H1 (cell line): ENCODE data around the gene SUGP2. TPM values are rescaled to one million over a fixed set of nuclear protein-coding genes. Genes with fewer than 3 reads are reported as not detected.

Experiments used
- BACH1 ChIP-seq: IDR thresholded peaks from 2 replicates; pipeline ENCODE4 v1.6.1; 2012; ENCODE audit warnings: low read length, improper control_type of control experiment
- CHD2 ChIP-seq: IDR thresholded peaks from 2 replicates; pipeline ENCODE4 v1.6.1; 2012; ENCODE audit warnings: low read length, improper control_type of control experiment
- MAFK ChIP-seq: IDR thresholded peaks from 2 replicates; pipeline ENCODE4 v1.6.1; 2012; ENCODE audit warnings: low read depth, mild to moderate bottlenecking, improper control_type of control experiment, low read length
- POLR2A ChIP-seq, 2 experiments: IDR thresholded peaks; 1 replicate in 1 of 2; 2 replicates in 1 of 2; pipeline ENCODE4 v1.6.1; 2011; ENCODE audit warnings: low read depth in 2 of 2, low read length in 2 of 2, mild to moderate bottlenecking in 2 of 2; ENCODE audit errors: control extremely low read depth in 1 of 2
- RAD21 ChIP-seq, 2 experiments: IDR thresholded peaks in 1 of 2; conservative IDR thresholded peaks in 1 of 2; 2 replicates each; pipeline ENCODE4 v1.6.1; 2011; ENCODE audit warnings: low read depth in 2 of 2, low read length in 2 of 2, improper control_type of control experiment in 1 of 2, inconsistent platforms in 1 of 2, mild to moderate bottlenecking in 1 of 2, moderate library complexity in 1 of 2
- RBBP5 ChIP-seq: IDR thresholded peaks from 2 replicates; pipeline ENCODE4 v1.7.1; 2012; ENCODE audit warnings: low read depth, mild to moderate bottlenecking, inconsistent platforms, low read length, moderate library complexity, borderline replicate concordance
- SAP30 ChIP-seq: fragments of 300-600 bp; sonication (generic); IDR thresholded peaks from 2 replicates; pipeline ENCODE4 v1.7.1; 2012; ENCODE audit warnings: low read length, moderate library complexity, mild to moderate bottlenecking, inconsistent platforms; ENCODE audit not compliant: insufficient read depth, insufficient replicate concordance
- TAF1 ChIP-seq: IDR thresholded peaks from 2 replicates; pipeline ENCODE4 v1.6.1; 2011; ENCODE audit warnings: mild to moderate bottlenecking, low read depth, low read length
- YY1 ChIP-seq: IDR thresholded peaks from 2 replicates; pipeline ENCODE4 v1.6.1; 2011; ENCODE audit warnings: low read depth, mild to moderate bottlenecking, low read length
- polyA plus RNA-seq, 7 experiments: library from polyadenylated mRNA; depleted of rRNA in 3 of 7; stranded (reverse) in 5 of 7; unstranded in 2 of 7; fragments of >200 nt in 5 of 7; fragments of 200-250 nt in 2 of 7; gene quantifications; 1 replicate in 5 of 7; 2 replicates in 1 of 7; 4 replicates in 1 of 7; pipeline versions ENCODE4 v1.2.1 to v1.2.3, GENCODE V29; 2011 to 2013; ENCODE audit warnings: missing spikeins in 2 of 7, mixed read lengths in 2 of 7
- total RNA-seq: library from RNA; stranded (reverse); fragmentation: NEBNext Ultra II Directional; extraction: Animal tissue kit (Norgen Biotek cat#: 25700); gene quantifications from 2 replicates; pipeline ENCODE4 v1.2.1, GENCODE V29; 2021

SUGP2 gene
- total and polyA plus RNA-seq, 2 of the 8 experiments (the other 6 are each of a cell fraction or from before 2014, with no cell fraction given) = 57.7 to 114 TPM

DNA sequence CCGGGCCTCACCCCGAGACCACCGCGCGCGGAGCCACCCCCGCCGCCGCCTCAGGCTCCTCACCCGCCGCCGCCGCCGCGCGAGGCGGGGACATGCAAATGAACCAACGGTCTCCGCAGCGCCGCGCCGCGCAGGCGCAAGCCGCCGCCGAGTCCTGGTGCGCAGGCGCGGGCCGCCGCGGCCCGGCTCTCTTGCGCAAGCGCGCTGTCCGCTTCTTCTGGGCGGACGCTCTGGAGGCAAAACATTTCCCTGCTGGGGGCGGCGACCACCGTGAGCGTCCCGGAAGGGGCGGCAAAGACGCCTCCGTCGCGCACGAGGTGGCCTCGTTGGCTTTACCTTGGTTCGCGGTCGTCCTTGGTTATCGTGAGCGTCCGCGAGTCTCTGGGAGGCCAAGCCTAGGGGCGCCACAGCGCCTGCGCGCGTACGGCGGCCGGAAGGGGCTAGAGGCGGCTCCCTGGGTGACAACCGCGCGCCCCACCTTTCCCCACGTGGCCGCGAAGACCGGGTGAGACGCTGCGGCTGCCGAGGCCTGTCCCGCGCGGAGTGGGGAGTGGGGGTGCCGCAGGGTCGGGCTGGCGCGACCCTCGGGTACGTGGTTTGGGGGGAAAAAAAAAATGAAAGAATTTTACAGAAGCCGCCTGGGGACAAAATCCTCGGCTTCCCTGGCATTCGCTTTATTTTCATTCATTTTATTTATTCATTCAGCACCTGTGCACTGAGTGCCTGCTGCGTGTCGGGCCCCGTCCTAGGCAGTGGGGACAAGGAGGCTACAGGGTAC, at the start of gene SUGP2, which contains the start of gene ARMC6 (continued):
- TF ChIP-seq CHD2 (no peak), YY1 (no peak), BACH1 (0 out of 2 replicates have a peak, but pooled peaks have one; percentile 26), POLR2A (IDR thresholded peaks at IDR 0.05; ENCODE audit: control extremely low read depth in 1 of 2, low read depth in 2 of 2, low read length in 2 of 2) (no peak; a peak in 1 of 3 replicates), SAP30 (no peak), RBBP5 (peak; percentile 82), RAD21 (IDR thresholded peaks at IDR 0.05 in 1 of 2, conservative IDR thresholded peaks at IDR 0.05 in 1 of 2; ENCODE audit: low read depth in 2 of 2, low read length in 2 of 2) (no peak), MAFK (no peak), TAF1 (peak; percentile 62)
